Upper lobe of left lung (tissue), 6 donors: ENCODE data around the gene DBNDD2. TPM values are rescaled to one million over a fixed set of nuclear protein-coding genes. Genes with fewer than 3 reads are reported as not detected.

Experiments
- ATAC-seq, 2 donors: fragments of 200-7000 bp; cut with Tn5 transposase; one replicate each; pipeline ENCODE4 v1.9.1; 2022; ENCODE audit warnings: mild to moderate bottlenecking in 2 of 2, moderate library complexity in 2 of 2; ENCODE audit not compliant: low FRiP score in 2 of 2
- DNase-seq, 2 donors: peaks; one replicate each; pipeline ENCODE4 v3.0.0-alpha.2; 2019 to 2020
- H3K27ac ChIP-seq, 4 donors: fragments of 200-600 bp; sonication (generic); one replicate each; pipeline ENCODE4 v1.5.1; 2016 to 2019
- H3K27me3 ChIP-seq, 4 donors: fragments of 200-600 bp; sonication (generic); one replicate each; pipeline ENCODE4 v1.5.1; 2017 to 2019
- H3K36me3 ChIP-seq, 4 donors: fragments of 200-600 bp; sonication (generic); one replicate each; pipeline ENCODE4 v1.5.1; 2016 to 2019
- H3K4me1 ChIP-seq, 4 donors: fragments of 200-600 bp; sonication (generic); one replicate each; pipeline ENCODE4 v1.5.1; 2018 to 2019
- H3K4me3 ChIP-seq, 4 donors: fragments of 200-600 bp; sonication (generic); one replicate each; pipeline ENCODE4 v1.5.1; 2017 to 2019; ENCODE audit warnings: mild to moderate bottlenecking in 2 of 4, moderate library complexity in 1 of 4
- H3K9me3 ChIP-seq, 4 donors: fragments of 200-600 bp; sonication (generic); one replicate each; pipeline ENCODE4 v1.5.1; 2018 to 2019
- EP300 ChIP-seq, 4 donors: sonication (generic); formaldehyde crosslinking; IDR thresholded peaks; one replicate each; pipeline ENCODE4 v1.5.1; 2017; ENCODE audit warnings: antibody characterized with exemption in 4 of 4, control low read depth in 2 of 4
- POLR2A ChIP-seq, 4 donors: fragments of 450-650 bp; IDR thresholded peaks; one replicate each; pipeline ENCODE4 v1.5.1; 2016 to 2017; ENCODE audit warnings: antibody characterized with exemption in 4 of 4, mild to moderate bottlenecking in 2 of 4
- POLR2AphosphoS5 ChIP-seq, 2 donors: sonication (generic); formaldehyde crosslinking; IDR thresholded peaks; one replicate each; pipeline ENCODE4 v1.5.1; 2017; ENCODE audit warnings: antibody characterized with exemption in 2 of 2
- WGBS, 2 donors: methylation state at CpG; one replicate each; pipeline ENCODE4 v1.1.5; 2017 to 2018; 5-methylcytosine and 5-hydroxymethylcytosine counted together
- total RNA-seq, 6 donors: library from RNA; depleted of rRNA in 4 of 6; stranded (reverse); fragments of >200 nt in 4 of 6; gene quantifications; one replicate each; pipeline versions ENCODE4 v1.1.0 to v1.2.1, GENCODE V29; 2016 to 2021
- TF ChIP-seq, protein P1 (sequence below), 6 experiments: fragments of 450-650 bp in 4 of 6; fragments of 200-600 bp in 2 of 6; sonication (generic) in 2 of 6; IDR thresholded peaks; one replicate each; pipeline ENCODE4 v1.5.1; 2016 to 2019; ENCODE audit warnings: antibody characterized with exemption in 6 of 6
- donor health status: DM: no; HTN: no; CAD: no; lungs with moderate emphysema.
- donor health status: DM: no; HTN: yes; CAD: no; lungs with severe emphysema.

Gene DBNDD2
- total RNA-seq, 6 donors from 2014 or later = 30.4 to 75.4 (median 52.8) TPM

GRCh38 chr20:45406260-45407066 is 1.6 kb upstream of the DBNDD2 start:
- TF ChIP-seq EP300 (IDR thresholded peaks at IDR 0.05) (no peak), POLR2AphosphoS5 (IDR thresholded peaks at IDR 0.05) (peak; percentile 67 to 71), POLR2A (IDR thresholded peaks at IDR 0.05) (peak; percentile 25 to 60 (median 36))
- TF ChIP-seq, protein P1, sequence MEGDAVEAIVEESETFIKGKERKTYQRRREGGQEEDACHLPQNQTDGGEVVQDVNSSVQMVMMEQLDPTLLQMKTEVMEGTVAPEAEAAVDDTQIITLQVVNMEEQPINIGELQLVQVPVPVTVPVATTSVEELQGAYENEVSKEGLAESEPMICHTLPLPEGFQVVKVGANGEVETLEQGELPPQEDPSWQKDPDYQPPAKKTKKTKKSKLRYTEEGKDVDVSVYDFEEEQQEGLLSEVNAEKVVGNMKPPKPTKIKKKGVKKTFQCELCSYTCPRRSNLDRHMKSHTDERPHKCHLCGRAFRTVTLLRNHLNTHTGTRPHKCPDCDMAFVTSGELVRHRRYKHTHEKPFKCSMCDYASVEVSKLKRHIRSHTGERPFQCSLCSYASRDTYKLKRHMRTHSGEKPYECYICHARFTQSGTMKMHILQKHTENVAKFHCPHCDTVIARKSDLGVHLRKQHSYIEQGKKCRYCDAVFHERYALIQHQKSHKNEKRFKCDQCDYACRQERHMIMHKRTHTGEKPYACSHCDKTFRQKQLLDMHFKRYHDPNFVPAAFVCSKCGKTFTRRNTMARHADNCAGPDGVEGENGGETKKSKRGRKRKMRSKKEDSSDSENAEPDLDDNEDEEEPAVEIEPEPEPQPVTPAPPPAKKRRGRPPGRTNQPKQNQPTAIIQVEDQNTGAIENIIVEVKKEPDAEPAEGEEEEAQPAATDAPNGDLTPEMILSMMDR (IDR thresholded peaks at IDR 0.05) = no peak
- Histone ChIP-seq H3K27ac (peak overlapping the region; percentile 86 to 94 (median 91)), H3K4me1 (peaks cover 13 to 18% (median 15%) of the 10 kb centered on the region in 4 donors), H3K36me3 (peaks cover 0 to 28% (median 13%) of the 10 kb centered on the region in 4 donors), H3K9me3 (no peaks in the 10 kb centered on the region), H3K27me3 (no peaks in the 10 kb centered on the region), H3K4me3 (peak overlapping the region; percentile 60 to 87 (median 76))
- DNase-seq = peak; percentile 73 to 92
- ATAC-seq = peak; percentile 19 to 89
- 0 to 2% methylated on average over 27 to 60 of the region's 87 CpGs for WGBS, 2 donors

DNA sequence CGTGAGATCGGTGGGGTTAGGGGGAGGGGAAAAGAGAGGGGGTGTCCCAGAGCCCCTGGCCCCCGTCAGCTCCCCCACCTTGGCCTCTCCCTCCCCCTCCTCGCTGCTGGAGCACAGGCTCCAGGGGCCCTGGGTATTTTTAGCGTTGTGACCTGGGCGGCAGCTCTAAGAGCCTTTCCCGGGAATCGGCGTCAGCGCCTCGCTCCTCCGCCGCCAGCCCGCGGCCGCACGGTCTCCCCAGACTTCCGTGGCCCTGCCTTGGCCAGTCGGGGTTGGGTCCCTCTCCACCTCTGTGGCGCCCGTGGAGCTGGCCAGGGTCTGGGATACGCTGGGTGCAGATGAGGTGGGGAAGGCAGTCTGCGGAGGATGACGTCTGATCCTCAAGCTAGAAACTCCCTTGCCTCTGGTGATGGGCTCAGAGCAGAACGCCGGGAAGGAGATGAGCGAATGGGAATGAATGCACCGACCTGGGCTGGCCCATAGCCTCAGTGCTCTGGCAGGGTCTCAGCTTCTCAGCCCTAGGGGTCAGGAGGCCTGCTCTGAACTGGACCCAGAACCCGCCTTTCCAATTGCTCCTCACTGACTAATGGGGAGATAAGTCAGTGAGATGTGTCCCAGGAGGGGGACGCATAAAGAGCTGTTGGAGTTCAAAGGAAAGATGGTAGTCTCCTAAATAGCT is 883 bp upstream of the DBNDD2 start:
- 13 to 23% methylated on average over 19 to 29 of the region's 30 CpGs for WGBS, 2 donors
- TF ChIP-seq POLR2A (IDR thresholded peaks at IDR 0.05) (peak in 2 of 4 donors; percentile 6 to 56), POLR2AphosphoS5 (IDR thresholded peaks at IDR 0.05) (peak; percentile 60 to 69), EP300 (IDR thresholded peaks at IDR 0.05) (no peak)
- TF ChIP-seq, protein P1 (IDR thresholded peaks at IDR 0.05) = no peak

GRCh38 chr20:45408646-45409213 is 641 bp downstream of the DBNDD2 start:
- Histone ChIP-seq H3K4me3 (peak overlapping the region in 2 of 4 donors; percentile 80 to 87), H3K36me3 (peaks cover 0 to 39% (median 14%) of the 10 kb centered on the region in 4 donors), H3K27me3 (no peaks in the 10 kb centered on the region), H3K27ac (peak overlapping the region in 3 of 4 donors; percentile 91 to 94 (median 91)), H3K4me1 (peaks cover 13 to 18% (median 15%) of the 10 kb centered on the region in 4 donors), H3K9me3 (no peaks in the 10 kb centered on the region)
- ATAC-seq (no peak), DNase-seq (peak in 1 of 2 donors; percentile 43)
- TF ChIP-seq POLR2AphosphoS5 (IDR thresholded peaks at IDR 0.05) (no peak), EP300 (IDR thresholded peaks at IDR 0.05) (no peak), POLR2A (IDR thresholded peaks at IDR 0.05) (no peak)
- TF ChIP-seq, protein P1 (IDR thresholded peaks at IDR 0.05) = no peak
- WGBS, 2 donors = 74 to 85% methylated on average over 6 to 7 of the region's 7 CpGs

More for the DNA sequence above, 883 bp upstream of the DBNDD2 start:
- peak overlapping the region; percentile 60 to 87 (median 76) for H3K4me3 ChIP-seq
- DNase-seq (peak; percentile 50 to 89), ATAC-seq (peak; percentile 70 to 72)
- no peaks in the 10 kb centered on the region for H3K9me3 ChIP-seq
- no peaks in the 10 kb centered on the region for H3K27me3 ChIP-seq
- H3K36me3 ChIP-seq = peaks cover 0 to 35% (median 14%) of the 10 kb centered on the region in 4 donors
- peaks cover 13 to 18% (median 15%) of the 10 kb centered on the region in 4 donors for H3K4me1 ChIP-seq
- peak overlapping the region; percentile 86 to 94 (median 91) for H3K27ac ChIP-seq

DNA sequence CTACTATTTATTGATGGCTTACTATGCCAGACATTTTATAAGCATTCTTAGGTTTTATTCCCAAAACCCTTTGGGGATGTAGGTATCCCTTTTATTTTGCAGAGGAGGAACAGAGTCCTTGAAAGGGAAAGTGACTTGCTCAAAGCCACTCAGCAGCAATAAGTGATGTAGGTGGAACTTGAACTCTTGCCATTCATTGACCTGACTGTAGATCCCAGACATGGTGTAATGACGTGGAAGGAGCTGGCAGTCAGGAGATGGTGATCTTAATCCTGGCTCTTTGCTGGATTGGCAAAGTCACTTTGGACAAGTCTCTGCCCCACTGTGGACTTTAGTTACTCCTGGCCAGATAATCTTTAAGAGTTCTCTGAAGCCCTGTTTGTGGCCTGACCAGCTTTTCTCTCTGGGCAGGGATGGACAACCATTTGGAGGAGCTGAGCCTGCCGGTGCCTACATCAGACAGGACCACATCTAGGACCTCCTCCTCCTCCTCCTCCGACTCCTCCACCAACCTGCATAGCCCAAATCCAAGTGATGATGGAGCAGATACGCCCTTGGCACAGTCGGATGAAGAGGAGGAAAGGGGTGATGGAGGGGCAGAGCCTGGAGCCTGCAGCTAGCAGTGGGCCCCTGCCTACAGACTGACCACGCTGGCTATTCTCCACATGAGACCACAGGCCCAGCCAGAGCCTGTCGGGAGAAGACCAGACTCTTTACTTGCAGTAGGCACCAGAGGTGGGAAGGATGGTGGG is 1.6 kb downstream of the DBNDD2 start:
- Histone ChIP-seq H3K27me3 (no peaks in the 10 kb centered on the region), H3K4me3 (no peak overlapping the region), H3K4me1 (peaks cover 13 to 18% (median 15%) of the 10 kb centered on the region in 4 donors), H3K9me3 (no peaks in the 10 kb centered on the region), H3K36me3 (peaks cover 0 to 39% (median 14%) of the 10 kb centered on the region in 4 donors), H3K27ac (no peak overlapping the region)
- ATAC-seq (no peak), DNase-seq (no peak)
- TF ChIP-seq EP300 (IDR thresholded peaks at IDR 0.05) = no peak
- TF ChIP-seq, protein P1 (IDR thresholded peaks at IDR 0.05) = no peak
- no peak for TF ChIP-seq POLR2AphosphoS5 (IDR thresholded peaks at IDR 0.05)
- no peak for TF ChIP-seq POLR2A (IDR thresholded peaks at IDR 0.05)
- 90 to 92% methylated on average over 7 of the region's 7 CpGs for WGBS, 2 donors
